Endothelial cell of umbilical vein (primary cell): ENCODE results near the gene NRXN3.

Experiments used
- MAX ChIP-seq: IDR thresholded peaks from 2 replicates; pipeline ENCODE4 v1.6.1; 2011; ENCODE audit not compliant: insufficient read depth, insufficient read length
- POLR2A ChIP-seq: IDR thresholded peaks from 2 replicates; pipeline ENCODE4 v1.6.1; 2012; ENCODE audit warnings: low read depth, mild to moderate bottlenecking, control low read depth, low read length
- POLR2AphosphoS5 ChIP-seq: IDR thresholded peaks from 2 replicates; pipeline ENCODE4 v1.6.1; 2012; ENCODE audit warnings: low read depth, mild to moderate bottlenecking, control low read depth, low read length, moderate library complexity; ENCODE audit not compliant: insufficient read depth
- TF ChIP-seq, protein P1 (sequence below), 2 donors: IDR thresholded peaks; 1 replicate in 1 of 2; 2 replicates in 1 of 2; pipeline ENCODE4 v1.5.1; 2011; ENCODE audit warnings: low read length in 2 of 2, mild to moderate bottlenecking in 2 of 2, moderate library complexity in 2 of 2, control low read depth in 1 of 2, inconsistent platforms in 1 of 2, low read depth in 1 of 2; ENCODE audit not compliant: insufficient read depth in 1 of 2; ENCODE audit errors: extremely low read depth in 1 of 2

DNA sequence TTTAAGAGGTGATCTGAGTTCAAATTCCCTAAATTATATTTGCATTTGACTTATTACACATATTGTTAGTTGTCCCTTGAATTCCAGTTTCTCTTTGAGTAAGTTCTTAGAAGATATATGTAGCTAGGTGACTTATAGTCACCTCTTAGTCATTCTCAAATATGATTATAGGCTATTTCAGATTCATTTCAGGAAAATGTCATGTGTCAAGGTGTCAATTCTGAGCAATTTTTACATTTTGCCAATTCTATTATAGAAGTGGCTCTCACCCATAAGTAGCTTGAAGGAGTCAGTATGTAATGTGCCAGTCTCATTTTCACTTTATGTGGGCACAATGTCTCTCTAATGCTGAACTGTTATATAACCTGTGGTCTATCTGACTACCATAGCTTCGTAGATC, 1417.7 kb downstream of the NRXN3 start:
- TF ChIP-seq MAX (no peak), POLR2A (no peak), POLR2AphosphoS5 (no peak)
- TF ChIP-seq, protein P1, sequence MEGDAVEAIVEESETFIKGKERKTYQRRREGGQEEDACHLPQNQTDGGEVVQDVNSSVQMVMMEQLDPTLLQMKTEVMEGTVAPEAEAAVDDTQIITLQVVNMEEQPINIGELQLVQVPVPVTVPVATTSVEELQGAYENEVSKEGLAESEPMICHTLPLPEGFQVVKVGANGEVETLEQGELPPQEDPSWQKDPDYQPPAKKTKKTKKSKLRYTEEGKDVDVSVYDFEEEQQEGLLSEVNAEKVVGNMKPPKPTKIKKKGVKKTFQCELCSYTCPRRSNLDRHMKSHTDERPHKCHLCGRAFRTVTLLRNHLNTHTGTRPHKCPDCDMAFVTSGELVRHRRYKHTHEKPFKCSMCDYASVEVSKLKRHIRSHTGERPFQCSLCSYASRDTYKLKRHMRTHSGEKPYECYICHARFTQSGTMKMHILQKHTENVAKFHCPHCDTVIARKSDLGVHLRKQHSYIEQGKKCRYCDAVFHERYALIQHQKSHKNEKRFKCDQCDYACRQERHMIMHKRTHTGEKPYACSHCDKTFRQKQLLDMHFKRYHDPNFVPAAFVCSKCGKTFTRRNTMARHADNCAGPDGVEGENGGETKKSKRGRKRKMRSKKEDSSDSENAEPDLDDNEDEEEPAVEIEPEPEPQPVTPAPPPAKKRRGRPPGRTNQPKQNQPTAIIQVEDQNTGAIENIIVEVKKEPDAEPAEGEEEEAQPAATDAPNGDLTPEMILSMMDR (IDR thresholded peaks at IDR 0.05; ENCODE audit: extremely low read depth in 1 of 2, insufficient read depth in 1 of 2, low read depth in 1 of 2, low read length in 2 of 2): no peak
